ENCODE data around the gene FRAS1.

FRAS1 gene

DNA sequence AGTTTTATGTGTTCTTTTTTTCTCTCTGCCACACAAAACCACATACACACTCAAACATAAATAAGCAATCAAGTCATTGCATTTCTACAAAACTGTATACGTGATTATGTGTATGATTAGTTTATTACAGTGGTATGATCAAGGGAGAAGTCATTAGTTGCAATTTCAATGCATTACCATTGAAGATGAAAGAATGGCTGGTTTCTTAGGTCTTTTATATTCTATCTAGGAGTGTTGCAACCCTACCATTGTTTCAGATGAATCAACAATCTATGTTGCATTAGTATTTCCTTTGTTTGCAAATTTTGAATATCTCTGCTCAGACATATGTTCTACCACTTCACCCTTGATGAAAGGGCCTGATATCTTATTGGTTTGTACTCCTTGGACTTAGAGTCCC is 501.3 kb downstream of the FRAS1 start:
- H3K9me3 ChIP-seq (ENCODE audit: control insufficient read depth, insufficient read depth, low read length): no peaks in the 10 kb centered on the region
- 100% methylated on average over 1 of the region's 1 CpG for WGBS (ENCODE audit: insufficient coverage, insufficient read length)
- H3K36me3 ChIP-seq (ENCODE audit: control insufficient read depth, insufficient read depth, low read length): no peaks in the 10 kb centered on the region
- peaks cover 3% of the 10 kb centered on the region; the same call in 1 of the 2 replicates for H3K4me1 ChIP-seq (ENCODE audit: control insufficient read depth, insufficient read depth, low read length)
- DNase-seq (ENCODE audit: low read depth, low spot score): no peak
- H3K27ac ChIP-seq (ENCODE audit: low read length): no peak overlapping the region
- no peak overlapping the region for H3K4me3 ChIP-seq (ENCODE audit: low read length)
- no peaks in the 10 kb centered on the region for H3K27me3 ChIP-seq (ENCODE audit: control insufficient read depth, insufficient read depth, low read length)

DNA sequence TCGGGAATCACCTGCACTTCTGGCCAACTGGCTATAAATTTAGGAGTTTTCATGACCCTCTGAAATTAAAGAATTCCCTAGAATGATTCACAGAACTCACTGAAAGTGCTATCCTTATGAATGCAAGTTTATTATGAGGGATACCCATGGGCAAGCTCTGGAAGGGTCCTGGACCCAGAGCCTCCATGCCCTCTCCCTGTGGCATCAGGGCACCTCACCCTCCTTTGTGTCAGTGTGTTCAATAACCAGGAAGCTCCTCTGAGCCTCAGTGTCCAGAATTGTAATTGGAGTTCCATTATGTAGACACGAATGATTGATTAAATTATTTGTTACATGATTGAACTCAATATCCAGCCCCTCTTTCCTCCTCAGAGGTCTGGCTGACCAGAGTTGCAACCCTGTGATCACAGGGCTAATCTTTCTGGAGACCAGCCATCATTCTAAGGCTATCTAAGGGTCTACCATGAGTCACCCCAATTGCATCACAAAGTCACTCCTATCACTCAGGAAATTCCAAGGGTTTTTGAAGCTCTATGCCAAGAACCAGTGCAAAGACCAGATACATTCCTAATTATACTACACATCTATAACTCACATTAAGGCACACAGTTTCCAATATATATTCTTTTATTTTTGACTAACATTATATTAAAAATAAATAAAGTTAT is 503.3 kb downstream of the FRAS1 start:
- WGBS (ENCODE audit: insufficient coverage, insufficient read length): no CpG with 5 or more reads among the region's 2 CpGs
- Histone ChIP-seq H3K36me3 (ENCODE audit: control insufficient read depth, insufficient read depth, low read length) (no peaks in the 10 kb centered on the region), H3K27me3 (ENCODE audit: control insufficient read depth, insufficient read depth, low read length) (no peaks in the 10 kb centered on the region), H3K4me3 (ENCODE audit: low read length) (no peak overlapping the region), H3K4me1 (ENCODE audit: control insufficient read depth, insufficient read depth, low read length) (peaks cover 3% of the 10 kb centered on the region; the same call in 1 of the 2 replicates), H3K27ac (ENCODE audit: low read length) (no peak overlapping the region), H3K9me3 (ENCODE audit: control insufficient read depth, insufficient read depth, low read length) (no peaks in the 10 kb centered on the region)
- DNase-seq (ENCODE audit: low read depth, low spot score): no peak

DNA sequence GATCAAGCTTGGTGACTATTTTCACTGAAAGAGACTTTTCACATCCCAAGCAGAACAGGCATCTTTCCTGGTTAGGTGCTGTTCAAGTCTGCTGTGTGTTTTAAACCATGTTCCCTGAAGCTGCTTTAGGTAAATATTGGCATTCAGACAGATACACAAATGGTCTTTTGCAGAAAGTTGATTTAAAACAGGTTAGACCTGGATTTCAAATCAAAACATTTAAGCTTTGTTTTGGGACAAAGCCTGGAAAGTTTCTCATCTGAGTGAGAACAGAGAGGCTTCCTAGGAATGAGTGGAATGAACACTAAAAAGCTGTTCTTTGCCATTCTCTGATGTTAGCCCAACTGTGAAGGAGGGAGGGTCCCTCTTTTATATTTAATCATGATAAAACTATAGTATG is 504.6 kb downstream of the FRAS1 start:
- no peak for DNase-seq (ENCODE audit: low read depth, low spot score)
- H3K27me3 ChIP-seq (ENCODE audit: control insufficient read depth, insufficient read depth, low read length): no peaks in the 10 kb centered on the region

DNA sequence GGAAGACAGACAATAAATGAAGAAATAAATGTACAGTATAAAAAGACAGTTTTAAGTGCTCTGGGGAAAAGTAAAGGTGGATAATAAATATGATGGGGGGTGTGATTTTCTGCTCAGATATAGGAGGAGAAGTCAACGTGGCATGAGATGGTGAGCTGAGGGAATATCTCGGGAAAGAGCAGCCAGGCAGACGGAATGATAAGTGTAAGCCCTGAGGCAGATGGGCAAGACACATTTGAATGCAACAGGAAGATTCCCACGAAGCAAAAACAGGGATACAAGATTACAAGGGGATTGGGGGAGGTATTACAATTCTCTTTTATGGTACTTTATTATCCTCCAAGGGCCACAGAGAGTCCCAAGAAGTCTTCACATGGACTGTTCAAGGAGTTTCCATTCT is 505.6 kb downstream of the FRAS1 start:
- no CpG with 5 or more reads among the region's 4 CpGs for WGBS (ENCODE audit: insufficient coverage, insufficient read length)
- Histone ChIP-seq H3K4me3 (ENCODE audit: low read length) (no peak overlapping the region), H3K27me3 (ENCODE audit: control insufficient read depth, insufficient read depth, low read length) (no peaks in the 10 kb centered on the region), H3K27ac (ENCODE audit: low read length) (no peak overlapping the region), H3K4me1 (ENCODE audit: control insufficient read depth, insufficient read depth, low read length) (peaks cover 3% of the 10 kb centered on the region; the same call in 1 of the 2 replicates), H3K9me3 (ENCODE audit: control insufficient read depth, insufficient read depth, low read length) (no peaks in the 10 kb centered on the region), H3K36me3 (ENCODE audit: control insufficient read depth, insufficient read depth, low read length) (no peaks in the 10 kb centered on the region)
- no peak for DNase-seq (ENCODE audit: low read depth, low spot score)

More for the DNA sequence above, 504.6 kb downstream of the FRAS1 start:
- Histone ChIP-seq H3K27ac (ENCODE audit: low read length) (no peak overlapping the region), H3K36me3 (ENCODE audit: control insufficient read depth, insufficient read depth, low read length) (no peaks in the 10 kb centered on the region), H3K4me1 (ENCODE audit: control insufficient read depth, insufficient read depth, low read length) (peaks cover 3% of the 10 kb centered on the region; the same call in 1 of the 2 replicates), H3K9me3 (ENCODE audit: control insufficient read depth, insufficient read depth, low read length) (no peaks in the 10 kb centered on the region), H3K4me3 (ENCODE audit: low read length) (no peak overlapping the region)

DNA sequence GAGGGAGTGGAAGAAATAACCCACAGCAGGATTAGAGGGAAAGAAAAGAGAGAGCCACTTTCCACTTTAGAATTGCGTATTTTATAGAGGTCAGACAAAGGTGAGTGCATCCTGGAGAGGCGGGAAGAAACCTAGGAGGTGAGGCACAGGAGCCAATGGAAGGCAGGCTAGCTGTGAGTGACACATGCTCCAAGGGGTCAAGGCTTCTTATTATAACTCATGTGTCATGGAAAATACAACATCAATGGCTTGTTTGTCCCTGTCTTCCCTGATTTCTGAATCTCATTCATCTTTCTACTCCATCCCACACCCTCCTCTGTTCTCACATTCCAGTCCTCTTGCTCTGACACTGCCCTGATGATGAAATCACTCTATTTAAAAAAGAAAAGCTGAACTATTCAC is 508.8 kb downstream of the FRAS1 start:
- WGBS (ENCODE audit: insufficient coverage, insufficient read length): no CpG with 5 or more reads among the region's 2 CpGs
- no peak overlapping the region for H3K27ac ChIP-seq (ENCODE audit: low read length)
- H3K27me3 ChIP-seq (ENCODE audit: control insufficient read depth, insufficient read depth, low read length): no peaks in the 10 kb centered on the region
- no peaks in the 10 kb centered on the region for H3K9me3 ChIP-seq (ENCODE audit: control insufficient read depth, insufficient read depth, low read length)
- H3K36me3 ChIP-seq (ENCODE audit: control insufficient read depth, insufficient read depth, low read length): no peaks in the 10 kb centered on the region
- H3K4me1 ChIP-seq (ENCODE audit: control insufficient read depth, insufficient read depth, low read length): peaks cover 1% of the 10 kb centered on the region; the same call in 1 of the 2 replicates
- H3K4me3 ChIP-seq (ENCODE audit: low read length): no peak overlapping the region
- no peak for DNase-seq (ENCODE audit: low read depth, low spot score)

DNA sequence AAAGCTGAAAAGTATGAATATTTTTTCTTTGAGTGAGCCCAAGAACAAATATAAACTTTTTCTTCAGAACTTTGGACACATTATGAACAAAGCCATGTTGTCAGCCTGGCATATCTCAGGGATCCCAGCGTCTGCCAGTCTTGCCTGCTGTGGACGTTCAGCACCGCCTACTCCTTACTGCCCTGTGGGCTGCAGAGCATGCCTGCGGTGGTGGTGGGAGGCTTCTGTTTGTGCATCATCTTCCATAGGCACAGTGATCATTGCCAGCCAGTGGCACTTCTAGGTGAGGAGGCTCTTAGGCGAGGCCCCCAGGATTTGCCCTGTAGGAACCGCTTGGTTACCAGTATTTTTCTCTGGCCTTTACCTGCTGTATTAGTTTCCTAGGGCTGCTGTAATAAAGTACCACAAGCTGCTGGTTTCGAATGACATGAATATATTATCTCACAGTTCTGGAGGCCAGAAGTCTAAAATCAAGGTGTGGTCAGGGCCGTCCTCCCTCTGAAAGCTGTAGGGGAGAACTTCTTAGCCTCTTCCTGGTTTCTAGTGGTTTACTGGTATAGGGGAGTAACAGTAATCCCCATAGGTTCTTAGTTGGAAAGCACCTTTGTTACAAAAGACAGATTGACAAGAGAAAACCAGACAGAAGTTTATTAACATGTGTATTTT is 509.8 kb downstream of the FRAS1 start:
- Histone ChIP-seq H3K4me1 (ENCODE audit: control insufficient read depth, insufficient read depth, low read length) (no peaks in the 10 kb centered on the region), H3K36me3 (ENCODE audit: control insufficient read depth, insufficient read depth, low read length) (no peaks in the 10 kb centered on the region), H3K27ac (ENCODE audit: low read length) (no peak overlapping the region), H3K27me3 (ENCODE audit: control insufficient read depth, insufficient read depth, low read length) (no peaks in the 10 kb centered on the region), H3K9me3 (ENCODE audit: control insufficient read depth, insufficient read depth, low read length) (no peaks in the 10 kb centered on the region), H3K4me3 (ENCODE audit: low read length) (no peak overlapping the region)
- DNase-seq (ENCODE audit: low read depth, low spot score): no peak
- no CpG with 5 or more reads among the region's 8 CpGs for WGBS (ENCODE audit: insufficient coverage, insufficient read length)

DNA sequence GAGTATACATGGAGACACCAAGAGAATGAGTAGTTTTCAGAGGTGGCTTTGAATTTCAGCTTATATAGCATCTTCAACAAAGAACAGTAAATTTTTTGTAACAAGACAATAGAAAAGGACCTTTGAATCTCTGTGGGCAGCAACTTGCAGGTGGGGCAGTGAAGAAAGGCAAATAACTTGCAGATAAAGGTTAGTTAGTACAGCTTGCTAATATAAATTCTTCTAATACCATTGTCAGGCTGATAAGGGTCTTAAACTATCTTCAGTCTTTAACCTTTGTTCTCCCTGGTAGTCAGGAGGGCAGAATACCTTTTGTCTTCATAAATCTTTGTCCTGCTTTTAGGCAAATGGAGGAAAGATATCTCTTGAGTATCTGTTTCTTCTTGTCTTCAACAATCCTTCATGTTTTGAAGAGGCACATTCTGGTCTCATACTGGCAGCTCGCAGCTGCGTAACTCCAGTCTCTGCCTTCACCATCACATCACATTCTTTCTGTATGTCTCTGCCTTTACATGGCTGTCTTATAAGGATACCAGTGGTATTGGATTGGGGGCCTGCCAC is 510.5 kb downstream of the FRAS1 start:
- Histone ChIP-seq H3K27ac (ENCODE audit: low read length) (no peak overlapping the region), H3K4me3 (ENCODE audit: low read length) (no peak overlapping the region), H3K36me3 (ENCODE audit: control insufficient read depth, insufficient read depth, low read length) (no peaks in the 10 kb centered on the region), H3K27me3 (ENCODE audit: control insufficient read depth, insufficient read depth, low read length) (no peaks in the 10 kb centered on the region), H3K9me3 (ENCODE audit: control insufficient read depth, insufficient read depth, low read length) (no peaks in the 10 kb centered on the region), H3K4me1 (ENCODE audit: control insufficient read depth, insufficient read depth, low read length) (no peaks in the 10 kb centered on the region)
- DNase-seq (ENCODE audit: low read depth, low spot score): no peak
- WGBS (ENCODE audit: insufficient coverage, insufficient read length): no CpG with 5 or more reads among the region's 2 CpGs

DNA sequence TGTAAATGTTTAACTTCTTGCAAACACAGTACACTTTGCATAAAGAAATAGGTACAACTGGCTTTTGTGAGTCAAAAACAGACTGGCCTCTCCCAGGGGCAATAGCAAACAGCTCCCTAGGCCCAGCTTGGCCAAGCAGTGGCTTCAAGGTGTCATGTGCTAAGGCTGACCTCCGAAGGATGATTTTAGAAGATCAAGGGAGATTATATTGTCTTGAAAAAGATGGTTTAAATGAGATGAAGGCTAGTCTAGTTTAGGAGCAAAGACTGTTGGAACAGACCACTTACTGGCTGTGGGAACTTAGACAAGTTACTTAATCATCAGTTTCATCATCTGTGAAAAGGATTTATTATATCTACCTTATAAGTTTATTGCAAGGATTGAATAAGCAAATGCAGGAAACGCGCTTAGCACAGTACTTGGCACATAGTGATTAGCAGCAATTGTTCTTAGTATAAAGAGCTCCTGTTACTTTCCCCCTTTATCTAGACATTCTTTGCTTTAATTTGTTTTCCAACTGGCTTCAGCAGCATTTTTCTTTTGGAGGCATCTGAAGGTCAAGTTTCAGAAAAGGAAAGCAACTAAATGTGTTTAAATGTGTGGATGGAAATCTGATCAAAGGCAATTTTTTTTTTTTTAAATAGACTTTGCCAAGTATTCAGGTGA is 511.6 kb downstream of the FRAS1 start:
- Histone ChIP-seq H3K4me3 (ENCODE audit: low read length) (no peak overlapping the region), H3K36me3 (ENCODE audit: control insufficient read depth, insufficient read depth, low read length) (no peaks in the 10 kb centered on the region), H3K27me3 (ENCODE audit: control insufficient read depth, insufficient read depth, low read length) (no peaks in the 10 kb centered on the region), H3K4me1 (ENCODE audit: control insufficient read depth, insufficient read depth, low read length) (no peaks in the 10 kb centered on the region), H3K9me3 (ENCODE audit: control insufficient read depth, insufficient read depth, low read length) (no peaks in the 10 kb centered on the region), H3K27ac (ENCODE audit: low read length) (no peak overlapping the region)
- WGBS (ENCODE audit: insufficient coverage, insufficient read length): no CpG with 5 or more reads among the region's 3 CpGs
- no peak for DNase-seq (ENCODE audit: low read depth, low spot score)

DNA sequence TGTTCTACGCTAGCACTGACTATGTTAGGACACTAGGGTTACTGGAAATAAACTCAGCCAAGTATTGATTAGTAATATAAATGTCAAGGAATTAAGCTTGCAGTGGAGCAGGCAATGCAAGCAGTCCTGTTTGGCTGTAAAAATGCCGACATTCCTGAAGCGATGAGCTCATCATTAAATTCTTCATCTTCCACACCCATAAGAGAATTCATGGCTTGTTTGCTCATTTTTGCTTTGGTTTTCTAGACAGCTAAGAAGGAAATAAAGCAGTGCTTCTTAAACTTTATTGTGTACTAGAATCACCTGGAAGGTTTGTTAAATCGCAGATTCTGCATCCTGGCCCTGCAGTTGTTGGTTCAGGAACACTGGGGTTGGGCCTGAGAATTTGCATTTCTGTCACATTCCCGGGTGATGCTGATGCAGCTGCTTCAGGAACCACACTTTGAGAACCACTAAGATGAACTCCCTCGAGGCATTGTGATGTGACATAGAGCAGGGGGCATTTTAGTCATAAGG is 512.2 kb downstream of the FRAS1 start:
- Histone ChIP-seq H3K27ac (ENCODE audit: low read length) (no peak overlapping the region), H3K36me3 (ENCODE audit: control insufficient read depth, insufficient read depth, low read length) (no peaks in the 10 kb centered on the region), H3K4me3 (ENCODE audit: low read length) (no peak overlapping the region), H3K9me3 (ENCODE audit: control insufficient read depth, insufficient read depth, low read length) (no peaks in the 10 kb centered on the region), H3K4me1 (ENCODE audit: control insufficient read depth, insufficient read depth, low read length) (no peaks in the 10 kb centered on the region), H3K27me3 (ENCODE audit: control insufficient read depth, insufficient read depth, low read length) (no peaks in the 10 kb centered on the region)
- no CpG with 5 or more reads among the region's 6 CpGs for WGBS (ENCODE audit: insufficient coverage, insufficient read length)
- no peak for DNase-seq (ENCODE audit: low read depth, low spot score)

DNA sequence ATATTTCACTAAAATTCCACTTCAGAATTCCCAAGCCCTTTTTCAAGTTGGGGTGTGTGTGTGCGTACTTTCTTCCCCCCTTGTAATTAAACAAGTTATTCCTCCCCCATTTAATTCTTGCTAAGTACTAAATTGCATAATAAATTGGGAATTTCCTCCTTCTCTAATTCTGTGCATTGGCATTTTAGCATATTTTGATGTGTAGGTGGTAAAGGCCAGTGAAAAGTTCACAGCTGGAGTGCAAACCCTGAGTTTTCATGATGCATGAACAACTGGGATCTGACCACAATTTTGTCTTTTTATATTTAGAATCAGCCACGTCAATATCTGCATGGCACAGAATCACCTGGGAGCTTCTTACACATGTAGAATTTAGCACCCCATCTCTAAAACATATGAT is 513.0 kb downstream of the FRAS1 start:
- no peak overlapping the region for H3K27ac ChIP-seq (ENCODE audit: low read length)
- DNase-seq (ENCODE audit: low read depth, low spot score): no peak
- no CpG with 5 or more reads among the region's 2 CpGs for WGBS (ENCODE audit: insufficient coverage, insufficient read length)
- H3K9me3 ChIP-seq (ENCODE audit: control insufficient read depth, insufficient read depth, low read length): no peaks in the 10 kb centered on the region
- H3K27me3 ChIP-seq (ENCODE audit: control insufficient read depth, insufficient read depth, low read length): no peaks in the 10 kb centered on the region
- no peaks in the 10 kb centered on the region for H3K4me1 ChIP-seq (ENCODE audit: control insufficient read depth, insufficient read depth, low read length)
- no peaks in the 10 kb centered on the region for H3K36me3 ChIP-seq (ENCODE audit: control insufficient read depth, insufficient read depth, low read length)
- H3K4me3 ChIP-seq (ENCODE audit: low read length): no peak overlapping the region
